ENCODE data around the gene HGS. TPM values are rescaled to one million over a fixed set of nuclear protein-coding genes. Genes with fewer than 3 reads are reported as not detected.

HGS gene
- total and polyA plus RNA-seq, 2 of the 13 experiments (the other 11 are each of a cell fraction or from before 2014, with no cell fraction given) = 73.3 to 78.1 TPM

DNA sequence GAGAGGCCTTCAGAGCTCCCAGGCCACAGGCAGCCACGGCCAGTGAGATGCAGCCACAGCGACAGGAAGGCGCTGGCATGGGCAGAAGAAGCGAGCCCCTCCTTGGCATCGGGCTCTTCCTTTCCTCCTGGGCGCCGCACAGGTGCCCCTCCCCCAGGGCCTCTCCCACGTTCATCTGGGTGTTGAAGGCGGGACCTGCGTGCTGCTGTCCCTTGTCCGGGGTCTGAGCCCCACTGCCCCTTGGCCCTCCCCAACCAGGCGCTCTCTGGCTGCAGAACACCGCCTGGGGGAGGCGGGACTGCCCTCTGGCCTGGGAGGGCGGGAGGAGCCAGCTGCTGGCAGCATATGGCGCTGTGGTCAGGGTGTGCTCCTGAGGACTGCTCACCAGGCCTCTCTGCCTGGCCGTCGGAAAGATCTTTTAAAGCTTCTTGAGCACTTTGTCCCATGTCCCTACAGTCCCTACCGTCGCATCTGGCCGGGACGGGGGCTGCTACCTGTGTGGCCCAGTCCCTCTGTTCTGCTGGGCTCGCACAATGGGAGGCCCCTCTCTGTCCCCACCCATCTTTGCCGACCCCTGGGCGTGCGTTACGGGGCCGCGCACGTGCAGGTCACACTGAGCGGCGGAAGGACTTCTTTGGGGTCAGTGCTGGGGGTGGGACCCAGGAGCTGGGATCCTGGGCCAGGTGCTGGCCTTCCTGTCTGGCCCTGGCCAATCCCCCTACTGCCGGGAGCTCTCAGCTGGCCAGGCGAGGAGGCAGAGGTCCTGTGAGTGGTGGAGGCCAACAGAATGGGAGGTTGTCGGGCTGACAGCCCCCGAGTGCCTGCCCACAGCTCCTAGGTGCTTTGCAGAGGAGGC is 30.0 kb downstream of the HGS start (continued):
- TF ChIP-seq THAP9 (CRISPR knock-in tag; IDR thresholded peaks at IDR 0.05; ENCODE audit: borderline replicate concordance) (peak; percentile 78), SMAD9 (CRISPR knock-in tag; IDR thresholded peaks at IDR 0.05) (peak; percentile 24; the same call in 1 of the 2 replicates), STAG1 (CRISPR knock-in tag; IDR thresholded peaks at IDR 0.05) (no peak; the same call in 1 of the 2 replicates), ZNF790 (CRISPR knock-in tag; IDR thresholded peaks at IDR 0.05; ENCODE audit: borderline replicate concordance) (no peak), ATF3 (CRISPR knock-in tag; IDR thresholded peaks at IDR 0.05) (peak; percentile 4; the same call in 1 of the 2 replicates), ZC3H4 (CRISPR knock-in tag; IDR thresholded peaks at IDR 0.05; ENCODE audit: borderline replicate concordance) (no peak), FOXK1 (CRISPR knock-in tag; IDR thresholded peaks at IDR 0.05; ENCODE audit: borderline replicate concordance, low read depth) (0 out of 2 replicates have a peak, but pooled peaks have one; percentile 21), ZFP1 (CRISPR knock-in tag; IDR thresholded peaks at IDR 0.05) (no peak), ATF6 (CRISPR knock-in tag; conservative IDR thresholded peaks at IDR 0.05) (0 out of 2 replicates have a peak, but pooled peaks have one; percentile 63), ZFAT (CRISPR knock-in tag; conservative IDR thresholded peaks at IDR 0.05) (no peak), ZNF431 (CRISPR knock-in tag; IDR thresholded peaks at IDR 0.05; ENCODE audit: borderline replicate concordance, low read depth) (peak; percentile 84), ADNP (CRISPR knock-in tag; IDR thresholded peaks at IDR 0.05) (no peak), RFX3 (CRISPR knock-in tag; IDR thresholded peaks at IDR 0.05) (no peak), ZNF234 (CRISPR knock-in tag; conservative IDR thresholded peaks at IDR 0.05) (no peak; the same call in 1 of the 2 replicates), CAMTA2 (CRISPR knock-in tag; IDR thresholded peaks at IDR 0.05; ENCODE audit: borderline replicate concordance) (peak; percentile 76), ZNF761 (CRISPR knock-in tag; conservative IDR thresholded peaks at IDR 0.05) (peak; percentile 63; the same call in 1 of the 2 replicates), PPARG (CRISPR knock-in tag; conservative IDR thresholded peaks at IDR 0.05) (peak; percentile 81), ATF4 (CRISPR knock-in tag; IDR thresholded peaks at IDR 0.05) (peak in 1 of 2 experiments; percentile 49; a peak in 1 of 4 replicates)
- TF ChIP-seq, protein P1, sequence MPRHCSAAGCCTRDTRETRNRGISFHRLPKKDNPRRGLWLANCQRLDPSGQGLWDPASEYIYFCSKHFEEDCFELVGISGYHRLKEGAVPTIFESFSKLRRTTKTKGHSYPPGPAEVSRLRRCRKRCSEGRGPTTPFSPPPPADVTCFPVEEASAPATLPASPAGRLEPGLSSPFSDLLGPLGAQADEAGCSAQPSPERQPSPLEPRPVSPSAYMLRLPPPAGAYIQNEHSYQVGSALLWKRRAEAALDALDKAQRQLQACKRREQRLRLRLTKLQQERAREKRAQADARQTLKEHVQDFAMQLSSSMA (CRISPR knock-in tag; IDR thresholded peaks at IDR 0.05) = no peak
- TF ChIP-seq, protein P2, sequence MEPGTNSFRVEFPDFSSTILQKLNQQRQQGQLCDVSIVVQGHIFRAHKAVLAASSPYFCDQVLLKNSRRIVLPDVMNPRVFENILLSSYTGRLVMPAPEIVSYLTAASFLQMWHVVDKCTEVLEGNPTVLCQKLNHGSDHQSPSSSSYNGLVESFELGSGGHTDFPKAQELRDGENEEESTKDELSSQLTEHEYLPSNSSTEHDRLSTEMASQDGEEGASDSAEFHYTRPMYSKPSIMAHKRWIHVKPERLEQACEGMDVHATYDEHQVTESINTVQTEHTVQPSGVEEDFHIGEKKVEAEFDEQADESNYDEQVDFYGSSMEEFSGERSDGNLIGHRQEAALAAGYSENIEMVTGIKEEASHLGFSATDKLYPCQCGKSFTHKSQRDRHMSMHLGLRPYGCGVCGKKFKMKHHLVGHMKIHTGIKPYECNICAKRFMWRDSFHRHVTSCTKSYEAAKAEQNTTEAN (CRISPR knock-in tag; conservative IDR thresholded peaks at IDR 0.05) = peak; percentile 67; the same call in 1 of the 2 replicates
